MM.1S (cell line): ENCODE results near the gene C1orf210.

Source experiments
- DNase-seq: peaks from one replicate; pipeline ENCODE4 v3.0.0-alpha.2; 2015
- H2AFZ ChIP-seq: fragments of 300-600 bp; sonication (generic); 2 replicates; pipeline ENCODE4 v1.6.0; 2016; ENCODE audit warnings: antibody characterized with exemption, low read length
- H3F3A ChIP-seq: fragments of 300-600 bp; sonication (generic); 2 replicates; pipeline ENCODE4 v1.6.1; 2016; ENCODE audit warnings: mild to moderate bottlenecking, antibody characterized with exemption, low read length, moderate library complexity, mixed read lengths; ENCODE audit not compliant: insufficient read depth
- H3K27ac ChIP-seq: fragments of 300-600 bp; sonication (generic); 2 replicates; pipeline ENCODE4 v1.5.1; 2016; ENCODE audit warnings: mild to moderate bottlenecking, low read length
- H3K27me3 ChIP-seq: fragments of 300-600 bp; sonication (generic); replicated peaks from 2 replicates; pipeline ENCODE4 v1.6.0; 2016; ENCODE audit warnings: low read length; ENCODE audit not compliant: insufficient read depth
- H3K36me3 ChIP-seq: fragments of 300-600 bp; sonication (generic); replicated peaks from 2 replicates; pipeline ENCODE4 v1.6.1; 2016; ENCODE audit warnings: mild to moderate bottlenecking, low read length, mixed read lengths; ENCODE audit not compliant: insufficient read depth
- H3K4me1 ChIP-seq: fragments of 300-600 bp; sonication (generic); 2 replicates; pipeline ENCODE4 v1.6.1; 2016; ENCODE audit warnings: low read length, mixed read lengths
- H3K4me2 ChIP-seq: fragments of 300-600 bp; sonication (generic); 2 replicates; pipeline ENCODE4 v1.6.0; 2016; ENCODE audit warnings: low read depth, low read length
- H3K4me3 ChIP-seq: fragments of 300-600 bp; sonication (generic); 2 replicates; pipeline ENCODE4 v1.5.1; 2016; ENCODE audit warnings: low read length, mixed read lengths
- H3K79me2 ChIP-seq: fragments of 300-600 bp; sonication (generic); 2 replicates; pipeline ENCODE4 v1.6.1; 2016; ENCODE audit warnings: mixed run types, low read length, mixed read lengths
- H3K9ac ChIP-seq: fragments of 300-600 bp; sonication (generic); 2 replicates; pipeline ENCODE4 v1.6.1; 2016; ENCODE audit warnings: low read length, mixed read lengths
- H3K9me2 ChIP-seq: fragments of 300-600 bp; sonication (generic); replicated peaks from 2 replicates; pipeline ENCODE4 v1.6.1; 2016; ENCODE audit warnings: mild to moderate bottlenecking, low read length, mixed read lengths; ENCODE audit not compliant: insufficient read depth
- H3K9me3 ChIP-seq: fragments of 300-600 bp; sonication (generic); replicated peaks from 2 replicates; pipeline ENCODE4 v1.6.1; 2016; ENCODE audit warnings: mild to moderate bottlenecking, low read length, mixed read lengths; ENCODE audit not compliant: insufficient read depth
- H4K20me1 ChIP-seq: fragments of 300-600 bp; sonication (generic); 2 replicates; pipeline ENCODE4 v1.6.1; 2016; ENCODE audit warnings: mild to moderate bottlenecking, low read length, moderate library complexity, mixed read lengths; ENCODE audit not compliant: insufficient read depth
- EZH2 ChIP-seq: fragments of 300-600 bp; sonication (generic); optimal IDR thresholded peaks from 2 replicates; pipeline ENCODE3; 2017; ENCODE audit warnings: low read depth, mild to moderate bottlenecking, antibody characterized with exemption, low read length, mixed read lengths
- EZH2phosphoT487 ChIP-seq: fragments of 300-600 bp; sonication (generic); IDR thresholded peaks from 2 replicates; pipeline ENCODE4 v1.6.1; 2018; ENCODE audit warnings: antibody characterized with exemption, low read length
- TF ChIP-seq, protein P1 (sequence below): fragments of 300-600 bp; sonication (generic); IDR thresholded peaks from 2 replicates; pipeline ENCODE4 v1.5.1; 2016; ENCODE audit warnings: antibody characterized with exemption, low read length, mixed read lengths

Gene C1orf210

DNA sequence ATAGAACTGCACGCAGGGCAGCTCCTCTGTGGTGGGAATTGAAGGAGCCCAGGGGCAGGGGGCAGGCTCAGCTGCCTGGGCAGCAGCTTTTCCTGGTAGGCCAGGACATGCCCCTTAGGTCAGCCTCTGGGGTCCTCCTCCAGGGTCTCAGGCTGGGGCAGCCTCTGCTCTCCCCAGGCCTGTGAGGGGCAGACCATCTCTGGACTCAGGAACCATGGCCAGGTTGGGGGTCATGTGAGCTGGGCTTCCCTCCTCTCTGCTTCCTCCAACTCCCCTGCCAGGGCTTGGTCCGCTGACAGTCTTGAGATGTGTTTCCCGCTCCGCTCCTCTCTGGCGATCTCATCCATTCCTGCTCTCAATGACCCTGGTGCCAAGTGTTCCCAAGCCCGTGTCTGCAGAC lies 5.7 kb downstream of the C1orf210 start:
- Histone ChIP-seq H3K79me2 (no peaks in the 10 kb centered on the region), H2AFZ (no peak overlapping the region), H3K36me3 (no peaks in the 10 kb centered on the region), H3K27ac (no peak overlapping the region), H3K9me3 (no peaks in the 10 kb centered on the region), H3K9me2 (no peaks in the 10 kb centered on the region), H3K27me3 (no peaks in the 10 kb centered on the region), H3K4me1 (no peaks in the 10 kb centered on the region), H3K4me2 (no peak overlapping the region), H4K20me1 (no peaks in the 10 kb centered on the region), H3K4me3 (no peak overlapping the region), H3F3A (no peaks in the 10 kb centered on the region), H3K9ac (no peak overlapping the region)
- no peak for DNase-seq
- TF ChIP-seq, protein P1, sequence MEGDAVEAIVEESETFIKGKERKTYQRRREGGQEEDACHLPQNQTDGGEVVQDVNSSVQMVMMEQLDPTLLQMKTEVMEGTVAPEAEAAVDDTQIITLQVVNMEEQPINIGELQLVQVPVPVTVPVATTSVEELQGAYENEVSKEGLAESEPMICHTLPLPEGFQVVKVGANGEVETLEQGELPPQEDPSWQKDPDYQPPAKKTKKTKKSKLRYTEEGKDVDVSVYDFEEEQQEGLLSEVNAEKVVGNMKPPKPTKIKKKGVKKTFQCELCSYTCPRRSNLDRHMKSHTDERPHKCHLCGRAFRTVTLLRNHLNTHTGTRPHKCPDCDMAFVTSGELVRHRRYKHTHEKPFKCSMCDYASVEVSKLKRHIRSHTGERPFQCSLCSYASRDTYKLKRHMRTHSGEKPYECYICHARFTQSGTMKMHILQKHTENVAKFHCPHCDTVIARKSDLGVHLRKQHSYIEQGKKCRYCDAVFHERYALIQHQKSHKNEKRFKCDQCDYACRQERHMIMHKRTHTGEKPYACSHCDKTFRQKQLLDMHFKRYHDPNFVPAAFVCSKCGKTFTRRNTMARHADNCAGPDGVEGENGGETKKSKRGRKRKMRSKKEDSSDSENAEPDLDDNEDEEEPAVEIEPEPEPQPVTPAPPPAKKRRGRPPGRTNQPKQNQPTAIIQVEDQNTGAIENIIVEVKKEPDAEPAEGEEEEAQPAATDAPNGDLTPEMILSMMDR: no peak
- no peak for TF ChIP-seq EZH2phosphoT487
- no peak for TF ChIP-seq EZH2

DNA sequence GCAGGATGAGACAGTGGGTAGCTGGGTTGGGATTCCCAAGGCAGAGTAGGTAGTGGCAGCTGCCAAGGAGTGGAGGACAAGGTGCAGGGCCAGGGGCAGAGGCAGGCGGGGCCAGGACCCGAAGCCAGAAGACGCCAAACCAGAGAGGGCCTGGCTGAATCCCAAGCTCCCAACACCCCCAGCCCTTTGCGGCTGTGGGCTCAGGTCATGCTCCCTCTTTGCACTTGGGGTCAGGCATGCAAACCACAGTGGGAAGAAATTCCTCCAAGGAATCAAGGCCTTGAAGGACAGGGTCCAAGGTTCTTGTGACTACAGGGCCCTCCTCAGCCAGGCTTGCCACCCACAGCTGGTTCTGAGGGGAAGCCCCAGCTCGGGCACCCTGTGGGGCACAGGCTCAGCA lies 6.2 kb downstream of the C1orf210 start:
- TF ChIP-seq, protein P1: no peak
- no peak for TF ChIP-seq EZH2
- no peak for TF ChIP-seq EZH2phosphoT487
- Histone ChIP-seq H3F3A (no peaks in the 10 kb centered on the region), H3K4me2 (no peak overlapping the region), H3K79me2 (no peaks in the 10 kb centered on the region), H3K9me2 (no peaks in the 10 kb centered on the region), H3K9me3 (no peaks in the 10 kb centered on the region), H3K4me3 (no peak overlapping the region), H3K4me1 (0 out of 2 replicates have a peak, but pooled peaks cover 4% of the 10 kb centered on the region), H3K9ac (no peak overlapping the region), H4K20me1 (no peaks in the 10 kb centered on the region), H3K36me3 (no peaks in the 10 kb centered on the region), H3K27me3 (no peaks in the 10 kb centered on the region), H2AFZ (no peak overlapping the region), H3K27ac (no peak overlapping the region)
- DNase-seq: no peak

DNA sequence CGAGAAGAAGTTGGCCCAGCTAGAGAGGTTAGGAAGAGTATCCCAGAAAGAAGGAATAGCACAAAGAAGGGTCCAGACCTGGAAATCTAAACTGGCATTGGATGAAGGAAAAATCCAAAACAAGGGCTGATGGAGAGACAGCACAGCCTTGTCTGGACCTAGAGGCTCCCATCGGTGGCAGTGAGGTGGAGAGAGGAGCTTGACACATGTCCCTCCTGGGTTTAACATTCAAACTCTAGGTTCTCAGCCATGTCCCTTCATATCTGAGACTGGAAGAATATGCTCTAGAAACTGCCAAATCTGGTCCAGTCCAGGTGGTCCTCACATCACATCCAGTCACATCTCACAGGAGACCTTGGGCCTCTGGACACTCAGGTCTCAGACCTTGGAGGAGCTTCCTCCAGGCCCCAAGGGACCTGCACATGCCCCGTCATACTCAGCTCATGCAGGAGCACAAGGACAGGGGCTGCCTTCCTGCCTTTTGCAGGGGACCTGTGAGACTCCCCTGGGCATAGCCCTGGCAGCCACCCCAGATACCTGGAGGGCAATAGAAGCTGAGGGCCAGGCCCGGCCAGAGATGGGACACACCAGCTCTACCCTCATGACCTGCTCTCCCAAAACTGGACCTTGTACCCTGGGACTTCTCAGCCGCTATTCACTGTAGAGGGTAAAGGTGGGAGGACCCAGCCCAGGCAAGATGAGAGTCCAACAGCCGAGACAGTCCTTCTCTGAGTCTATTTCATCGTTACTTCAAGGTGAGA lies 8.1 kb downstream of the C1orf210 start:
- Histone ChIP-seq H3K27me3 (no peaks in the 10 kb centered on the region), H3K9ac (no peak overlapping the region), H3K4me3 (no peak overlapping the region), H3K27ac (no peak overlapping the region), H3K9me3 (no peaks in the 10 kb centered on the region), H3K4me2 (no peak overlapping the region), H3F3A (no peaks in the 10 kb centered on the region), H3K9me2 (no peaks in the 10 kb centered on the region), H2AFZ (no peak overlapping the region), H4K20me1 (no peaks in the 10 kb centered on the region), H3K36me3 (no peaks in the 10 kb centered on the region), H3K79me2 (no peaks in the 10 kb centered on the region), H3K4me1 (0 out of 2 replicates have a peak, but pooled peaks cover 5% of the 10 kb centered on the region)
- TF ChIP-seq EZH2 (no peak), EZH2phosphoT487 (no peak)
- TF ChIP-seq, protein P1: no peak
- no peak for DNase-seq
